Activated CD8-positive, alpha-beta T cell treated with anti-CD3 and anti-CD28 coated beads for 36 hours (primary cell): ENCODE results near the gene SV2C. TPM values are rescaled to one million over a fixed set of nuclear protein-coding genes. Genes with fewer than 3 reads are reported as not detected.

Experiments
- ATAC-seq: fragments of 200-7000 bp; cut with Tn5 transposase; one replicate; pipeline ENCODE4 v1.10.0; 2021; ENCODE audit warnings: mild to moderate bottlenecking, moderate library complexity
- CTCF ChIA-PET: fragments of 350-600 bp; sonication (Branson Sonifier 250); formaldehyde crosslinking; loops from one replicate; lab custom pipeline; 2021; ENCODE audit warnings: antibody characterized with exemption; lab: Charles Lee
- POLR2A ChIA-PET: fragments of 350-600 bp; sonication (Branson Sonifier 250); formaldehyde crosslinking; loops from one replicate; lab custom pipeline; 2021; ENCODE audit warnings: antibody characterized with exemption; lab: Charles Lee
- DNase-seq: peaks from one replicate; pipeline ENCODE4 v3.0.0-alpha.2; 2020
- H3K27ac Mint-ChIP-seq: one replicate; pipeline ENCODE4 v1.8.0; 2021; ENCODE audit warnings: mild to moderate bottlenecking, mixed read lengths
- H3K27me3 Mint-ChIP-seq: one replicate; pipeline ENCODE4 v1.8.0; 2021; ENCODE audit warnings: mixed read lengths
- H3K36me3 Mint-ChIP-seq: one replicate; pipeline ENCODE4 v1.8.0; 2021; ENCODE audit warnings: low read depth, mixed read lengths
- H3K4me1 Mint-ChIP-seq: one replicate; pipeline ENCODE4 v1.8.0; 2021; ENCODE audit warnings: low read depth, mixed read lengths
- H3K4me3 Mint-ChIP-seq: one replicate; pipeline ENCODE4 v1.8.0; 2021; ENCODE audit warnings: mild to moderate bottlenecking, moderate library complexity, mixed read lengths
- H3K9me3 Mint-ChIP-seq: one replicate; pipeline ENCODE4 v1.8.0; 2021; ENCODE audit warnings: mixed read lengths
- intact Hi-C: fragments of 100-400 bp; cut with micrococcal nuclease; formaldehyde crosslinking; loops from one replicate; pipeline ENCODE4 v1.10.0; 2022
- total RNA-seq, 2 experiments: library from RNA; stranded (reverse); gene quantifications; one replicate each; pipeline ENCODE4 v1.2.3, GENCODE V29; 2021
- TF ChIP-seq, protein P1 (sequence below): fragments of 200-600 bp; IDR thresholded peaks from one replicate; pipeline ENCODE4 v1.8.0; 2022; ENCODE audit warnings: antibody characterized with exemption, mild to moderate bottlenecking

SV2C gene
- total RNA-seq, 2 experiments from 2014 or later = 0.07 TPM; not detected in 1

DNA sequence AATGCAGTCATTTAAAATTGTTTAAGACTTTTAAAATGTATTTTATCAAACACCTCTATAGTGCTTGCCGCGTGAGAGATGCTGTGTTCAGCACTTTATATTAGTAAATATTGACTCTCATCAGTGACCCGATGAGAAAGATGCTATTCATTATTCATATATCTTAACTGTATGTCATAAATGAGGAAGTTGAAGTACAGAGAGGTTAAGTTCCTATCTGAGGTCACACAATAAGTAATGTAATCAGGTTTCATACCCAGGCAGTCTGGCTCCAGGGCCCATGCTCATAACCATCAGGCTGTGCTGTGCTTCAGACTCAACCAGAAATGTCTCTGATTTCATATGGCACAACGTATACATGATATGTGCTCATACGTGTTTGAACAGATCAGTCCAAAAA, 119.0 kb downstream of the SV2C start:
- no peak for ATAC-seq
- no peaks in the 10 kb centered on the region for H3K27me3 Mint-ChIP-seq
- H3K36me3 Mint-ChIP-seq = no peaks in the 10 kb centered on the region
- no peak overlapping the region for H3K27ac Mint-ChIP-seq
- H3K4me3 Mint-ChIP-seq = no peak overlapping the region
- intact Hi-C loops = no loop called here
- CTCF ChIA-PET = interaction anchor here (1.6 kb wide), 1 partner anchor 9 kb away, joined by 4 read pairs; no protein-coding TSS in a partner anchor
- POLR2A ChIA-PET = no interaction called here
- DNase-seq = no peak
- no peaks in the 10 kb centered on the region for H3K4me1 Mint-ChIP-seq
- no peaks in the 10 kb centered on the region for H3K9me3 Mint-ChIP-seq
- TF ChIP-seq, protein P1, sequence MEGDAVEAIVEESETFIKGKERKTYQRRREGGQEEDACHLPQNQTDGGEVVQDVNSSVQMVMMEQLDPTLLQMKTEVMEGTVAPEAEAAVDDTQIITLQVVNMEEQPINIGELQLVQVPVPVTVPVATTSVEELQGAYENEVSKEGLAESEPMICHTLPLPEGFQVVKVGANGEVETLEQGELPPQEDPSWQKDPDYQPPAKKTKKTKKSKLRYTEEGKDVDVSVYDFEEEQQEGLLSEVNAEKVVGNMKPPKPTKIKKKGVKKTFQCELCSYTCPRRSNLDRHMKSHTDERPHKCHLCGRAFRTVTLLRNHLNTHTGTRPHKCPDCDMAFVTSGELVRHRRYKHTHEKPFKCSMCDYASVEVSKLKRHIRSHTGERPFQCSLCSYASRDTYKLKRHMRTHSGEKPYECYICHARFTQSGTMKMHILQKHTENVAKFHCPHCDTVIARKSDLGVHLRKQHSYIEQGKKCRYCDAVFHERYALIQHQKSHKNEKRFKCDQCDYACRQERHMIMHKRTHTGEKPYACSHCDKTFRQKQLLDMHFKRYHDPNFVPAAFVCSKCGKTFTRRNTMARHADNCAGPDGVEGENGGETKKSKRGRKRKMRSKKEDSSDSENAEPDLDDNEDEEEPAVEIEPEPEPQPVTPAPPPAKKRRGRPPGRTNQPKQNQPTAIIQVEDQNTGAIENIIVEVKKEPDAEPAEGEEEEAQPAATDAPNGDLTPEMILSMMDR = no peak

DNA sequence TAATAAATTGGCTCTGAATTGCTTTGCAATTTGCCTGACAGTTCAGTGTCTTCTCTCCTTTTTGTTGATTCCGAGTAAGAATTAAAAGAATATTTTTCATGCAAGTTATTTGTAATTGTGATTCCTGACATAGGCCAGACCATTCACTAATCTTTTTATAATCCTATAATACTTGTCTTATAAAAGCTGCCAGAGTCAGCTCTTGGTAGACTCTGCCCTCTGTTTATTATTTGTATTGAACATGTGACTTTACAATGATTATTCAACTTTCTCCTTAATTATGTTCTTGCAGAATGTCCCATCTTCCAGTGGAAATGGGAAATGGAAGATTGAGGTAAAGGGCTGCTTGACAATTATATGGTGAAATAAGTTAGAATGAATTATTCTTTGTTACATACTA, 121.0 kb downstream of the SV2C start:
- intact Hi-C loops = no loop called here
- no peak overlapping the region for H3K27ac Mint-ChIP-seq
- H3K9me3 Mint-ChIP-seq = no peaks in the 10 kb centered on the region
- no peaks in the 10 kb centered on the region for H3K27me3 Mint-ChIP-seq
- H3K36me3 Mint-ChIP-seq = no peaks in the 10 kb centered on the region
- no peaks in the 10 kb centered on the region for H3K4me1 Mint-ChIP-seq
- CTCF ChIA-PET = no interaction called here
- POLR2A ChIA-PET = no interaction called here
- no peak for ATAC-seq
- no peak for DNase-seq
- TF ChIP-seq, protein P1 = no peak
- H3K4me3 Mint-ChIP-seq = no peak overlapping the region

DNA sequence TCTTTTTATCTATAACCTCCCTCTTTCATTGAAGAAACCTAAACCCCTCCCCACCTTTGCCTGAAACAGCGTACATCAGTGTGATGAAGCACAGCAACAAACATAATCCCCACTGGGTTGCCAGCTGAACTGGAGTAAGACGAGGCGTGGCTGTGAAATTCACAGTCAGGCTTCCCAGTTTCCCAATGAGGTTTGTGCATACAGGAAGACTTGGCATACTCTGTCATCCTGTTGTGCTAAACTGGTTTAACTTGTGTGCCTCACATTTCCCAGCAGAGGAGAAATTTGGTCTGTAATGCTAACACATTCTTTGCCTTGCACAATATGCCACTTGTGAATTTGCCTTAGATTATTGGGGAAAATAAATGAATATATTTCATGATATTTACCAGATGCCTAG, 121.5 kb downstream of the SV2C start:
- no peaks in the 10 kb centered on the region for H3K9me3 Mint-ChIP-seq

DNA sequence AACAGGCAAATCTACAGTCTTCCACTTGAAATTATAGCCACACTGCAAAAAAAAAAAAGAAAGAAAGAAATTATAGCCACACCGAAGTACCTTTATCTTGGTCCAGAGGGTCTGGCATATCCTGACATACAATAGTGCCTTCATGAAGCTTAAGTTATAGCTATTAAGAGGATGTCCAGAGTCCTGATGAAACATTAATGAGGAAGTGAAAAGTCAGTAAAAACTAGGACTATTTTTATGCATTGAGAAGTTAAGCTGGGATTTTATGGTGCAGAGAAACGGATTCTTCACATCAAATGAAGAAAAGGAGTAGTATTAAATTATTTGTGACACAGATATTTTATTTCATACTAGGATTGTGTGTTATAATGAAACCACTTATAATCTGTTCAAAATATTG, 123.9 kb downstream of the SV2C start:
- H3K9me3 Mint-ChIP-seq = no peaks in the 10 kb centered on the region
- no peak overlapping the region for H3K4me3 Mint-ChIP-seq
- intact Hi-C loops = no loop called here
- no peaks in the 10 kb centered on the region for H3K36me3 Mint-ChIP-seq
- H3K27me3 Mint-ChIP-seq = no peaks in the 10 kb centered on the region
- DNase-seq = no peak
- TF ChIP-seq, protein P1 = no peak
- CTCF ChIA-PET = interaction anchor here (1.1 kb wide), 1 partner anchor 132 kb away, joined by 3 read pairs; no protein-coding TSS in a partner anchor
- ATAC-seq = no peak
- no peaks in the 10 kb centered on the region for H3K4me1 Mint-ChIP-seq
- no peak overlapping the region for H3K27ac Mint-ChIP-seq
- POLR2A ChIA-PET = no interaction called here

More for the DNA sequence above, 121.5 kb downstream of the SV2C start:
- ChIA-PET CTCF (no interaction called here), POLR2A (no interaction called here)
- intact Hi-C loops = no loop called here
- no peaks in the 10 kb centered on the region for H3K36me3 Mint-ChIP-seq
- DNase-seq = no peak
- no peak overlapping the region for H3K4me3 Mint-ChIP-seq
- H3K4me1 Mint-ChIP-seq = no peaks in the 10 kb centered on the region
- no peak overlapping the region for H3K27ac Mint-ChIP-seq
- TF ChIP-seq, protein P1 = no peak
- H3K27me3 Mint-ChIP-seq = no peaks in the 10 kb centered on the region
- ATAC-seq = no peak

DNA sequence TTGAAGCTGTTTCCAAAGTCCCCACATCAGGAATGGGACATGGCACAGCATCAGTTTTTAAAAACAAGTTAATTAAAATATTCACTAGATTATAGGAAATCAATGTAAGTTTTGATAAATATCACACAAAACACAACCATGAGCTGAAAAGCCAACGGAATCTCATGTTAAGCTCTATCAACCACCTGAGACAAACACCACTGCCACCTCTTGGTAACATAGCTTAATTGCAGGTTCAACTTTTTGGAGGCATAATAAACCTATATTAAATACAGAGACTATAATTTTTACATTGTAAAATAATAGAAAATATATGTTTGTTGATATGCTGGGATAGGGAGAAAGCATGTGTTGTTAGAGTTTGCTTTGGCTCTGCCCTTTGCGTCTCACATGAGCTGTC, 126.1 kb downstream of the SV2C start:
- POLR2A ChIA-PET = no interaction called here

More for the DNA sequence above, 126.1 kb downstream of the SV2C start:
- DNase-seq (no peak), ATAC-seq (no peak)
- no peaks in the 10 kb centered on the region for H3K4me1 Mint-ChIP-seq
- H3K36me3 Mint-ChIP-seq = no peaks in the 10 kb centered on the region
- no peak overlapping the region for H3K27ac Mint-ChIP-seq
- H3K27me3 Mint-ChIP-seq = no peaks in the 10 kb centered on the region
- intact Hi-C loops = no loop called here
- H3K9me3 Mint-ChIP-seq = no peaks in the 10 kb centered on the region
- H3K4me3 Mint-ChIP-seq = no peak overlapping the region
- TF ChIP-seq, protein P1 = peak; percentile 48
- CTCF ChIA-PET = interaction anchor here (1.0 to 3.9 kb wide), 7 partner anchors 9 to 135 kb away, joined by 4 to 18 read pairs (median 6); no protein-coding TSS in a partner anchor
